Endothelial cell of umbilical vein (primary cell): ENCODE measurements around the gene LSR.

Source experiments
- CTCF ChIP-seq, 2 donors: IDR thresholded peaks; 1 replicate in 1 of 2; 2 replicates in 1 of 2; pipeline ENCODE4 v1.5.1; 2011; ENCODE audit warnings: low read length in 2 of 2, mild to moderate bottlenecking in 2 of 2, moderate library complexity in 2 of 2, control low read depth in 1 of 2, inconsistent platforms in 1 of 2, low read depth in 1 of 2; ENCODE audit not compliant: insufficient read depth in 1 of 2; ENCODE audit errors: extremely low read depth in 1 of 2
- EZH2 ChIP-seq: IDR thresholded peaks from 2 replicates; pipeline ENCODE4 v1.6.1; 2012; ENCODE audit warnings: borderline replicate concordance, low read depth, mild to moderate bottlenecking, moderate library complexity, low read length, inconsistent platforms; ENCODE audit not compliant: severe bottlenecking
- GATA2 ChIP-seq: IDR thresholded peaks from 2 replicates; pipeline ENCODE4 v1.7.0; 2011; ENCODE audit warnings: low read depth, mild to moderate bottlenecking, moderate library complexity, mixed read lengths, low read length; ENCODE audit not compliant: insufficient read length, insufficient read depth
- JUN ChIP-seq: IDR thresholded peaks from 2 replicates; pipeline ENCODE4 v1.6.1; 2011; ENCODE audit warnings: borderline replicate concordance, low read depth; ENCODE audit not compliant: insufficient read length, insufficient read depth
- MAX ChIP-seq: IDR thresholded peaks from 2 replicates; pipeline ENCODE4 v1.6.1; 2011; ENCODE audit not compliant: insufficient read depth, insufficient read length
- MYC ChIP-seq: IDR thresholded peaks from one replicate; pipeline ENCODE4 v1.6.1; 2011; ENCODE audit warnings: mild to moderate bottlenecking, low read depth, low read length
- POLR2A ChIP-seq: IDR thresholded peaks from 2 replicates; pipeline ENCODE4 v1.6.1; 2012; ENCODE audit warnings: low read depth, mild to moderate bottlenecking, control low read depth, low read length
- POLR2AphosphoS5 ChIP-seq: IDR thresholded peaks from 2 replicates; pipeline ENCODE4 v1.6.1; 2012; ENCODE audit warnings: low read depth, mild to moderate bottlenecking, control low read depth, low read length, moderate library complexity; ENCODE audit not compliant: insufficient read depth

DNA sequence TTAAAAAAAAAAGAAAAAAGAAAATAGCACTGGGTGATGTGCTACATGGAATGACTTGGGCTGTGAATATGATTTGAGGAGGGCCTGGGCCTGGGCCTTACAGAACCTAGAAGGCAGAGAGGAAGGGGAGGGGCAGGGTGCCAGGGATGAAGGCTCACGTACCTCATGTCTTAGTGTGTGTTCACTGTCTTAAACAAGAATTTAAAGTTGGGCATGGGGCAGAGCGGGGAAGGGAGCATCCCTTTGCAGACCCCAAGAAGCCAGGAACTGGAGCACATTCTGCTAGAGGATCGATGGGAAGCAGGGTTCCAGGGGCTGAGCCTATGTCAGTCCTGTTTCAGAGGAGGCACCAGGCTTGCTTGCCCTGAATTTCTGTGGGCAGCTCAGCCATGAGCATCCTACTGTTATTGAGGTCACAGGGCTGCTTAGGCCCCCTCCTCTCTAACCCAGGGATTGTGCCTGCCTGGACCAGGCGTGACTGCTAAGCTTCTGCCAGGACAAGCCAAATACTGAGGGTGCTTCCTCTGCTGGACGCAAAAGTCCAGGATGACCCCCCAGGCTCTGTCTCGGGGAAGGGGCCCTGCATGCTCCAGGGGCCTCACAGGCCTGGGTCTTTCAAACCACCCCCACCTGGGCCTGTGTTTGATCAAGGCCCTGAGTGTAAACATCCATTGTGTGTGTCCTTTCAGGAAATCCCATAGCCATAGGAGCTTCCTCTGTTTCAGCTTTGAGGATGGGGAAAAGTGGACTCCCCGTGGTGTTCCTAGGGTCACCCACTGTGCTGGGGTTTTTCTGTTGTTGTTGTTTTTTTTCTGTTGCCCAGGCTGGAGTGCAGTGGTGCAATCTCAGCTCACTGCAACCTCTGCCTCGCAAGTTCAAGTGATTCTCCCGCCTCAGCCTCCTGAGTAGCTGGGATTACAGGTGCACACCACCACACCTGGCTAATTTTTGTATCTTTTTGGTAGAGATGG is 4.8 kb downstream of the LSR start:
- TF ChIP-seq POLR2A: no peak
- TF ChIP-seq CTCF (IDR thresholded peaks at IDR 0.05; ENCODE audit: extremely low read depth in 1 of 2, insufficient read depth in 1 of 2, low read depth in 1 of 2, low read length in 2 of 2): no peak
- TF ChIP-seq EZH2: no peak
- TF ChIP-seq POLR2AphosphoS5: no peak
- no peak for TF ChIP-seq MYC
- no peak for TF ChIP-seq JUN
- no peak for TF ChIP-seq MAX
- no peak for TF ChIP-seq GATA2
